GM10266 (cell line): ENCODE results near the gene SH3TC1.

Source experiments
- DNase-seq: peaks from one replicate; pipeline ENCODE4 v3.0.0; 2012; ENCODE audit errors: extremely low spot score
- CTCF ChIP-seq: IDR thresholded peaks from 2 replicates; pipeline ENCODE4 v1.5.1; 2012; ENCODE audit warnings: mild to moderate bottlenecking, low read depth; ENCODE audit not compliant: control insufficient read depth, insufficient read depth; ENCODE audit errors: missing control alignments

Gene SH3TC1

GRCh38 chr4:8274765-8275547, 75.9 kb downstream of the SH3TC1 start:
- no peak for DNase-seq

GRCh38 chr4:8275548-8275910, 76.4 kb downstream of the SH3TC1 start:
- no peak for TF ChIP-seq CTCF
- no peak for DNase-seq

More at GRCh38 chr4:8274765-8275547, 75.9 kb downstream of the SH3TC1 start:
- no peak for TF ChIP-seq CTCF

GRCh38 chr4:8276358-8277240, 77.5 kb downstream of the SH3TC1 start:
- no peak for DNase-seq
- TF ChIP-seq CTCF = no peak

GRCh38 chr4:8277356-8278008, 78.4 kb downstream of the SH3TC1 start:
- no peak for TF ChIP-seq CTCF

GRCh38 chr4:8278009-8278395, 78.9 kb downstream of the SH3TC1 start:
- TF ChIP-seq CTCF = no peak
- DNase-seq = no peak

More at GRCh38 chr4:8277356-8278008, 78.4 kb downstream of the SH3TC1 start:
- no peak for DNase-seq

- DNase-seq = no peak
These were observed 79.6 kb downstream of the SH3TC1 start for GRCh38 chr4:8278421-8279287.

More at GRCh38 chr4:8278421-8279287, 79.6 kb downstream of the SH3TC1 start:
- no peak for TF ChIP-seq CTCF
